Upper lobe of left lung (tissue), 4 donors: ENCODE measurements around the gene IGFL2.
"Not testable (repeated sequence)": the region's sequence is repeated elsewhere in the genome, so short reads cannot be mapped to it uniquely, and the experiment has no call there.

Source experiments
- EP300 ChIP-seq, 4 donors: sonication (generic); formaldehyde crosslinking; IDR thresholded peaks; one replicate each; pipeline ENCODE4 v1.5.1; 2017; ENCODE audit warnings: antibody characterized with exemption in 4 of 4, control low read depth in 2 of 4
- POLR2A ChIP-seq, 4 donors: fragments of 450-650 bp; IDR thresholded peaks; one replicate each; pipeline ENCODE4 v1.5.1; 2016 to 2017; ENCODE audit warnings: antibody characterized with exemption in 4 of 4, mild to moderate bottlenecking in 2 of 4
- POLR2AphosphoS5 ChIP-seq, 2 donors: sonication (generic); formaldehyde crosslinking; IDR thresholded peaks; one replicate each; pipeline ENCODE4 v1.5.1; 2017; ENCODE audit warnings: antibody characterized with exemption in 2 of 2
- TF ChIP-seq, protein P1 (sequence below), 6 experiments: fragments of 450-650 bp in 4 of 6; fragments of 200-600 bp in 2 of 6; sonication (generic) in 2 of 6; IDR thresholded peaks; one replicate each; pipeline ENCODE4 v1.5.1; 2016 to 2019; ENCODE audit warnings: antibody characterized with exemption in 6 of 6

DNA sequence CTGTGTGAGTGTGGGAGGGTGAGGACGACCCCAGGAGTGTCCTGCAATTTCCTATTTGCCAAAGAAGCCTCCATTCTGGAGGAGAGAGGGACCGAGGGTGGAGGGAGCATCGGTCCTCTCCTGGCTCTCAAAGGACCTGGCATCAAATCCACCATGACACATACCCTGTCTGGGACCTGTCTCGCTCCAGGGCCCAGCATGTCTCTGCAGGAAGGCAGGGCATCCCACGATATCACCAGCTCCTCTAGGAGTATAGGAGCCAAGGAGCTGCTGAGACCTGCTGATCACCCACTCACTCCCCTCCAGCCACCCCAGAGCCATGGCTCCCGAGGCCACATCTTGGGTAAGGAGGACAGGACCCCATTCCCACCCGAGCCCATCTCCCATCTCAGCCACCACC is 47.9 kb downstream of the IGFL2 start:
- not testable (repeated sequence) for TF ChIP-seq POLR2AphosphoS5, POLR2A, EP300 (IDR thresholded peaks at IDR 0.05)
- TF ChIP-seq, protein P1, sequence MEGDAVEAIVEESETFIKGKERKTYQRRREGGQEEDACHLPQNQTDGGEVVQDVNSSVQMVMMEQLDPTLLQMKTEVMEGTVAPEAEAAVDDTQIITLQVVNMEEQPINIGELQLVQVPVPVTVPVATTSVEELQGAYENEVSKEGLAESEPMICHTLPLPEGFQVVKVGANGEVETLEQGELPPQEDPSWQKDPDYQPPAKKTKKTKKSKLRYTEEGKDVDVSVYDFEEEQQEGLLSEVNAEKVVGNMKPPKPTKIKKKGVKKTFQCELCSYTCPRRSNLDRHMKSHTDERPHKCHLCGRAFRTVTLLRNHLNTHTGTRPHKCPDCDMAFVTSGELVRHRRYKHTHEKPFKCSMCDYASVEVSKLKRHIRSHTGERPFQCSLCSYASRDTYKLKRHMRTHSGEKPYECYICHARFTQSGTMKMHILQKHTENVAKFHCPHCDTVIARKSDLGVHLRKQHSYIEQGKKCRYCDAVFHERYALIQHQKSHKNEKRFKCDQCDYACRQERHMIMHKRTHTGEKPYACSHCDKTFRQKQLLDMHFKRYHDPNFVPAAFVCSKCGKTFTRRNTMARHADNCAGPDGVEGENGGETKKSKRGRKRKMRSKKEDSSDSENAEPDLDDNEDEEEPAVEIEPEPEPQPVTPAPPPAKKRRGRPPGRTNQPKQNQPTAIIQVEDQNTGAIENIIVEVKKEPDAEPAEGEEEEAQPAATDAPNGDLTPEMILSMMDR (IDR thresholded peaks at IDR 0.05) = not testable (repeated sequence)
